GM18868 (cell line): ENCODE measurements around the gene MC2R.
A peak's percentile ranks its signal among the peaks of the same experiment; 100 is the strongest.
"Not testable (repeated sequence)": the region's sequence is repeated elsewhere in the genome, so short reads cannot be mapped to it uniquely, and the experiment has no call there.

Experiments
- ATAC-seq: cut with Tn5 transposase; IDR thresholded peaks from one replicate; pipeline ENCODE4 v1.9.1; 2021; ENCODE audit warnings: mild to moderate bottlenecking, moderate library complexity; ENCODE audit not compliant: unreplicated experiment

MC2R gene

DNA sequence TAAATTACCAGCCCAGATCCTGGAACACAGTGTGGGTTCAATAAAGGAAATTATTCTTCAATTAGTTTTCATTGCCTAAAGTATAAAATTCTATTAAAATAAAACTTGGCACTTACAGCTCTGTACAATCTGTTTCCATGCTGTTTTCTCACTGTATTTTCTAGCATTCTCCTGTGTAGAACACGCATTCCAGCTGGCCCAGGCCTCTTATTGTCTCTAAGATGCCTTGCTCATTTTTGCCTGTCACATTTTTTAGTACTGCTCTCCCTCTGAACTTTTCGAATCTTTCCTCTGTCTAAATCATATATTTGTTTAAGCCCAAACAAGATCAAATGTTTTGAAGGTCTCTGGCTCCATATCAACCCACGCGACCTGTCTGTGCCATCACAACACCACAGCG, 20.8 kb downstream of the MC2R start:
- no peak for ATAC-seq

DNA sequence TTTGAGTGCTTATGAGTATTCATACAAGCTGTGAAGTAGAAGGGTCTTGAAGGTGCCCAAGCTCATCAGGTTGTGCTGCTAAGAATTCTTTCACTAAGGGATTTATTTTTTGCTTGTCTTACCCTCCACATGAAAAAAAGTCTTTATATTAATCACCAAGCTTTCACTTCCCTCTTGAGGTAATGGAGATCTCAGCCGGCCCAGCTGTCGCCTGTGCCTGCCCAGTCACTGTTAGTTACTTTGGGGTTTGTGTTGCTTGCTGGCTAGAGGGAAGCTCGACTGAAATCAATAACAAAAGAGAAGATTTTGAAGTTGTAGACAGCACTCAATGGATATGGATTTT, 21.9 kb downstream of the MC2R start:
- peak; percentile 98 for ATAC-seq

DNA sequence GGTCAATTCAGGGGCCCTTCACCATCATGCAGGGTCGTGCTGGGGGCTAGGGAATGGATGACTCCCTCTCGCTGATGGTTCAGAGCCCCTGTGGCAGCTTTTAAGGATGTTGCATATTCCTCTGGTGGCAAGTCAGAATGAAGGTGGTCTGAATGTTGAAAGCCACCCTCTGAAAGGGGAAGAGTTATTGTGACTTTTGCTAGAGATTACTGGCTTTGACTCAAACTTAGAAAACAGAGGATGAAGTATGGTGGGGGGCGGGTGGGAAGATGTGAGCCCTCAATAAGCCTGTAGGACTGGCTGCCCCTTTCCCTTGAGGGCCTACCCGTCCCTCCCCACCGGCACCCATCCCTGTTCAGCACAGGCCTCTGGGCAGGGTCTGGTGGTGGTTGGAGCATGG, 23.2 kb downstream of the MC2R start:
- ATAC-seq, result no peak

DNA sequence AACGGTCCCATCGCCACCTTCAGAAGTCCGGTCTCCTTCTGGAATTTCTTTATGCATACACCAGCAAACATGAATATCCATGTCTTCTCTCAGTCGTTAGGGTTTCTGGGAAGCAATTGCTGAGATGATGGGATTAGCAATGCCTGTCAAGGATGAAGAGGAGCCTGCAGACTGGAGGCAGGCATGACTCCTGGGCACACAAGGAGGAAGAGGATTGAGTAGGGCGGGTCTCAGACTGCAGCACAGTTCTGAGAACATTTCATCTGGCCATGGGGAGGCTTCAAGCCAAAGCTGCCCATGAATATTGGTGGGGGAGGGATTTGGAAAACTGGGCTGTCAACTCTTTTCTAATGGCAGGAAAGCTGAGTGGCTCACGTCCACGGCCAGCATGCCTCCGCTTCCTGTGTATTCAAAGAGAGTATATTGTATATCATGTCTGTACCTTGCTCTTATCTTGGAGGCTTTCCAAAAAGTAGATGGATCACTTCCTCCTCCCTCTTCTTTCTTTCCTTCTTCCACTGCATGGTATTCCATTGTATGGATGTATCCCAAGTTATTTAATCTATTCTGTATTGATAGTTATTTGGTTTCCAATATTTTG, 24.5 kb downstream of the MC2R start:
- no peak for ATAC-seq

DNA sequence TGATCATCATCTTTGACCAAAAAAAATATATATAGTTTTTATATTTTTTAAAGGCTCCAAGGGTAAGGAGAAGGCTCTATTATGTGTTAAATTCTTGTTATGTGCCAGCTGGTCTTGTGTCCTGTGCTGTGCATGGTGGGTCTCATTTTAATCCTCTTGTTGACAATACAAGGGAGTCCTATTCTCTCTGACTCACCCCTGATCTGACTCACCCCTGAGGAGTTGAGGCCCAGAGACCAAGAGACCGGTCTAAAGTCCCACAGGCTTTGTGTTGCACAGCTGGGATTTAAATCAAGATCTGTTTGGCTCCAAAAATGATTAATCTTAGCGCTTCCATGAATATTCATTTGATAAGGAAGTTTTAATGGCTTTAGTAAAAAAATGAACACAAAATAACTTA, 25.7 kb downstream of the MC2R start:
- no peak for ATAC-seq

DNA sequence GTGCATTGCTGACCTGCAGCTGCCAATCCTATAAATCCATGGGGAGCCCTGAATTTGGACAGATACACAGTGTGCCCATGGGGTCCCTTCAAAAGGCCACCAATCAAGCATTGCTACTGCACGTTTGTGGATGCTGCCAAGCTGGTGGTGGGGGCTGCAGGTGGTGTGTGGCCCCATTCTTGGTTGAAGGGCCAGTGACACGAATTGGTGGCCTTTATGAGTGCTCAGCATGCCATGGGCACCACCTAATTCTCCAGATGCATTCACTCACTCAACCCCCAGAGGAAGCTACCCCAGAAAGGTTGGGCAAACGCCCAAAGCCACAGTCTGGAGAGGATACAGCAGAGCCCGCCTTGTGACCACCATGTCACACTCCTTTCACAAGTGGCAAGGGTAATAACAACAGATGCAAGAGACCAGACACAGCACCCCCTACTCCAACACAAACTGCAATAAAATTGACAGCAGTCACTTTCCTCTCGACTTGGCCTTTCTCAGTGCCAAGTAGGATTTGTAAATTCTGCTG, 27.1 kb downstream of the MC2R start:
- ATAC-seq, result no peak

DNA sequence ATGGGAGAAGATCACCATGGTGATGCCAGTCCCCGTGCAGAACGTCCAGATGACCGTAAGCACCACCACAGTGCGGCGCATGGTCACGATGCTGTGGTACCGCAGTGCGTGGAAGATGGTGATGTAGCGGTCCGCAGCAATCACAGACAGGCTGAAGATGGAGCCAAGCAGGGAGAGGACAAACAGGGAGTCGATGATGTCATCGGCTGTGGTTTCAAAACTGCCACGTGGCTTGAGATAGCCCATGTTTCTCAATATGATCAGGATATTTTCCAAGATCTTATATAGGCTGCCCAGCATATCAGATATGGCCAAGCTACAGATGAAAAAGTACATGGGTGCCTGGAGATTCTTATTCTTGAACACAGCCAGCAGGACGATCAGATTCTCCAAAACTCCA, 30.3 kb downstream of the MC2R start:
- no peak for ATAC-seq

DNA sequence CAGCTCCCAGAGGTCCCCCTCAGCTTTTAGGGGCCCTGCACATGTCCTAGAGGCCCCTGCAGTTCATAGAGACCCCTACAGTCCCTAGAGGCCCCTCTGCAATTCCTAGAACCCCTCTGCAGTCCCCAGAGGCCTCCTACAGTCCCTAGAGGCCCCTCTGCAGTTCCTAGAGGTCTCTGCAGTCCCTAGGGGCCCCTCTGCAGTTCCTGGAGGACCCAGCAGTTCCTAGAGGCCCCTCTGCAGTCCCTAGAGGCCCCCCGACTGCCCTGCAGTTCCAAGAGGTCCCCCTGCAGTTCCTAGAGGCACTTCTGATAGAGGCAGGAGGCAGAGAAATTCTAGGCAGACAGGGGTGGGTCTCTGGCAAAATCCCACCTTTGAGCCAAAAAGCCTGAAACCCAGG, 35.4 kb downstream of the MC2R start:
- no peak for ATAC-seq

DNA sequence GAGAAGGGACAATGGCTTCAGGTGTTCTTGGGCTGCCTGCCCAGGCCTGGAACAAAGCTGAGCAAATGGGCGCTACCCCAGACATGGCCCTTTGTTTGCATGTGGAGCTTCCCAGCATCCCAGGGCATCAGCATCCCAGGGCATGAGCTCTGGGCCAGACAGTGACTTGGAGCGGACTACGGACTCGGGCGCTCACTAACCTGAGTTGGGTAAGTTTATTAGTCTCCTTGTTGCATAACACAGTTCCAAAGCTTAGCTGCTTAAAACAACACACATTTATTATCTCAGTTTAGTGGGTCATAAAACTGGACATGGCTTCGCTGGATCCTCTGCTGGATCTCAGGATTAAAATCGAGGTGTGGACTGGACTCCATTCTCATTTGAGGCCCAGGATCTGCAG, 35.8 kb downstream of the MC2R start:
- ATAC-seq, result no peak

DNA sequence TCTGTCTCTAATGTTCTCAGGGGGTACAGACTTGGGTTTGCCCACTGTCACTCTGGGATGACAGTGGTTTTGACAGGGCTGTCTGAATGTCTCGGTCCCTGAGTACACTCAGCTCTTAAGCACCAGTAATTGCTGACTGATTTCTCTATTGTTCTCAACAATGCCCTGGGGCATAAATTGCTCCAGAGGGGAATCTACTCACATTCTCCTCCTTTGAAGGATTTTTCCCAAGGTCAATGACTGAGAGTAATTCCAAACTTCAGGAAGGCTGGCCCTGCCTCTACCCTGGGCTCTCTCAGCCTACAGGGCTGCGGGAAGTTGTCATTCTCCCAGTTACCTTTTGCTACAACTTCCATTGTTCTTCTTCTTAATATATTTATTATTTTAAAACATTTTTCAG, 36.5 kb downstream of the MC2R start:
- no peak for ATAC-seq

DNA sequence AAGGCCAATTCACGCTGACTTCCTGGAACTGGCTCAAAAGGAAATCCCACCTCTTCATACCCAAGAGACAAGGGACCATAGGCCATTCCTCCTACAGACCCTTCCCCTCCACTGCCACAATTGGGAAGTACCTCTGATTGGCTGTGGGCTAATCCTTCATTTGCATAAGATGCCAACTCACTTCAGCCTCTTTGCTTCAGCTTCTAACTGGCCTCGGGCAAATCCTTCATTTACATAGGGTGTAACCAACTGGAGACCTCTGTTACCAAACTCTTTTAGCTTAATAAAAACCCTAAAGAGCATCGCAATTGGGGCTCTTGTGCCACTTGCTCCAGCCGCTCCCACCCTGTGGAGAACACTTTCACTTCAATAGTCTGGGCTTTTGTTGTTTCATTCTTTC, 38.2 kb downstream of the MC2R start:
- ATAC-seq, result no peak

DNA sequence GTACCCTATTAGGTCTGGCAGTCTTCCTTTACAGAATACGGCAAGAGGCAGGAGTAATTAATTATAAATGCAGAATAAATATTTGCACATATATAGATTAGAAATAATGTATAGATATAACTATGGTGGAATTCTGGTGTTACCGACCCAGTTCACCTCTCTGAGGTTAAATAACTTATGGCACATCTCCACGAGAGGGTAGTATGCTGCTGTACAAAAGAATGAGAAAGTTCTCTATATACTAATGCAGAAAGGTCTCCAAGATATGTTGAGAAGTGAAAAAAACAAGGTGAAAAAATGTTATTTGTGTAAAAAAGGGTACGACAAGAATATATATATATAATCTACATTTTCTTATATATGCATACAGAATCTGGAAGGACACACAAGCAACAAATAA, 40.8 kb downstream of the MC2R start:
- ATAC-seq, result no peak

DNA sequence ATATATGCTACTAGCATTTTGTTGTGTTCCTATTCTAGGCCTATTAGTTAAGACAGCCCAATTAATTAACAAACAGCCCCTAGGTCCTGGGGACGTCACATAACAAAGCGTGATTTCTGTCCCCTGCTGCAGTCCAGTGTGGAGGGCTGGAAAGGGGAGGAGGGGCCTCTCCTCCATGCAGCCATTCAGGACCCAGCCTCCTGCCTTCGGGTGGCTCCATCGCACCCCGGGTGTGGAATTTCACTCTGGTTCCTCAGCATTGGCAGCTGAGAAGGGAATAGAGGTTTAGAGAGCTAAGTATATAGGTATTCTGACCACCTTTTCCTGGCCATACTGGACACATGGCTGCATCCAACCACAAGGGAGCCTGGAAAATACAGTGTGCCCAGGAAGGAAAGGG, 42.4 kb downstream of the MC2R start:
- no peak for ATAC-seq

DNA sequence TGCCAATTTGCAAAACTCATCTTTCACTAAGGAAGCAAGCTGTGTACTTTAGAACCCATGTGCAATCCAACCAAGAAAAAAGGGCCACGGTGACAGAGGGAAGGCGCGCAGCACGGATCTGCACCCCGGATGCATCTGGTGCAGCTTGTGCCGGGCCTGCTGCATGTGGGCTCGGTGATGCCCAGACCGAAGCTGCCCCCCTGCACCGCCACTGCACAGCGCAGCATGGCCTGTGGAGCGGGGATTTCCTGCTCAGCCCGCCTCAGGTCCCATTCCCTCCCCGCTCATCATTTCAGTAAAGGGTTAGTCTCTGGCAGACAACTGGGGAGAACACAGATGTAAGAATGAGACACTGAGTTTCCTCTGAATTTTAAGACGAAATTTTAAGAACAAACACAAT, 43.0 kb downstream of the MC2R start:
- no peak for ATAC-seq

DNA sequence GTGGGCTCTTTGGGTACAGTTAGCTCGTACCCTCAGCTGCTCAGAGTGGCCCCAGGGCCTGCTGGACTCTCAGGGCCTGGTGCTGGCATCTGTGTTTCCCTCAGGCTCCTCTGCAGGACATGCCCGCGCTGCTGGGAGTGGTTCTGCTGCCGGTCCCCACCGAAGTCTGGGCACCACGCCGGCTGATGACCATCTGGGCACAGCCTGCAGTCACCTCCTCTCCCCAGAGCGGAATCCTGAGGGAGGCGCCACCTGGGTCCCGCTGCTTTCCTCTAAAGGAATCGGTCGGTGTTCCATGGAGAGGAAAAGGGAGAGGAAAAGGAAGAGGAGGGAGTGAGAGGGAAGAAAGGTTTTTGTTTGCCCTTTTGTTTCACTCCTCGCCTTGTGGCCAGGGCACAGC, 43.6 kb downstream of the MC2R start:
- ATAC-seq, result no peak

DNA sequence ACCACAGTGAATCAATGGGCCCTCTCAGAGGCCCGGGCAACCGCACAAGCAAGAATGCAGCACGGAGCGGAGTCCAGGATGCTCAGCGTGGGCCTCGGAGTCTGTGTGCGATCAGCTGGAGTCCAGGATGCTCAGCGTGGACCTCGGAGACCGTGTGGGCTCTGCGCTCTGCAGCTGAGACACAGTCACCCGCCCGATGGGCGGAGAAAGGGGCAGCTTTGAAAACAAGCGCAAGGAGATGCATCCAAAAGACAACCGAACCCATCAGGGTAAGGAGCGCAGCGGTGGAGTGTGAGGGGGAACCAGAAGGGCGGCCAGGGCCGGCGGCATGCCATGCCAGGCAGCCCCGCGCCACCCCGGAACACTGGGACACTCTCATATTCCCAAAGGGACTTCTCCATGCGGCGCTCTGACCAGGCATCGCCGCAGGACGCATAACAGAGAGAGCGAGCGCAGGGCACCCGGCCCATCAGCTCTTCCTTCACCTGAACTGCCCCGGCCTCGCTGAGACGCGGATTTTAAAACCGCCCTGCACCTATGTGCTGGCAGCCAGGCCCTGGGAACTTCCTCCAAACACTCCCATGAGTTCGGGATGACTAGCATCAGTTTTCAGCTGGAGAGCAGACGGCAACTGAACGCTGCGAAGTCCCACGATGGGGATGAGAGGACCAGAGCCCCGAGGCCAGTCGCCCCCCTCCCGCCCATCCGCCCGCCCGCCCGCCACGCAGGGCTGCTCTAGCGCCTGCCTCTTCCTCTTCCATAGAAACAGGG, 46.6 kb downstream of the MC2R start:
- ATAC-seq, result no peak

DNA sequence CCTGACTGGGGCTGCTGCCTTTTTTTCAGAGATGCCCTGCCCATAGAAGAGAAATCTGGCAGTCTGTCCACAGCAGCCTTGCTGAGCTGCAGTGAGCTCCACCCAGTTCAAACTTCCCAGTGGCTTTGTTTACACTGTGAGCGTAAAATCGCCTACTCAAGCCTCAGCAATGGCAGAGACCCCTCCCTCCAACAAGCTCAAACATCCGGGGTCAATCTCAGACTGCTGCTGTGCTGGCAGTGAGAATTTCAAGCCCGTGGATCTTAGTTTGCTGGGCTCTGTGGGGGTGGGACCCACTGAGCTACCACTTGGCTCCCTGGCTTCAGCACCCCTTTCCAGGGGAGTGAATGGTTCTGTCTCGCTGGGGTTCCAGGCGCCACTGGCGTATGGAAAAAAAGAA, 52.4 kb downstream of the MC2R start:
- ATAC-seq, result not testable (repeated sequence)

DNA sequence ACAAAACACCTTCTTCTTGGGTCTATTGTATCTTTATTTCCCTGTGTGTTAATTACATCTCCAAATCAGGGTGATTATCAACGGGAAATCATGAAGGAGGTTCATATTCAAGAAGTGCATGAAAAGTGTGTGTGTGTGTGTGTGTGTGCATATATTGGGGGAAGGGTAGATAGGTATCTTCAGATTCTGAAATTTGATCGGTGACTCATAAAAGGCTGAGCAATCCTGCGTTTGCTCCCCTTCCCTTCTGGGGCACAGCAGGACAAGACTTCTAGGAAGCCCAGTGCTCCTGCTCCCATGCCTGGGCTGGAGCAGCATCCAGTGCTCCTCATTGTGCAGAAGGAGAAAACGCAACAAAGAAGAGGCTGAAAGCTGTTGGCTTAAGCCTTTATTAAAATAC, 65.5 kb downstream of the MC2R start:
- ATAC-seq, result no peak

DNA sequence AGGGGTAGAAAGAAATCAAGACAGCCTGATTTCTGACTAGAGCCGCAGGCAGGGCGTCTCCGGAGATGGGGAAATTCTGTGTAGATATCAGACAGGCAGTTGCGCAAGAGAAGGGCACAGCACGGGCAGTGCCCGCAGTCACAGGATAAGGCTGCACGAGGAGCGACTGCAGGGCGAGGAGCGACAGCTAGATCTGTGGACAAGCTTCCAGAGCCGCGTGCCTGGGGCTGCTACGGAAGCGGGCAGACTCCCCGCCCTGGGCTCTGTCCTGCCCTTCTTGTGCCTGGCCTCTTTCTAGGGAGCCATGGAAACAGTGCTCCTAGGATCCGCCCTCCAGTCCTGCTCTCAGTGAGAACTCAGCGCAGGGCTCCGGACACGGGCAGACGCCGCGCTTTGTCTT, 78.8 kb downstream of the MC2R start:
- no peak for ATAC-seq

DNA sequence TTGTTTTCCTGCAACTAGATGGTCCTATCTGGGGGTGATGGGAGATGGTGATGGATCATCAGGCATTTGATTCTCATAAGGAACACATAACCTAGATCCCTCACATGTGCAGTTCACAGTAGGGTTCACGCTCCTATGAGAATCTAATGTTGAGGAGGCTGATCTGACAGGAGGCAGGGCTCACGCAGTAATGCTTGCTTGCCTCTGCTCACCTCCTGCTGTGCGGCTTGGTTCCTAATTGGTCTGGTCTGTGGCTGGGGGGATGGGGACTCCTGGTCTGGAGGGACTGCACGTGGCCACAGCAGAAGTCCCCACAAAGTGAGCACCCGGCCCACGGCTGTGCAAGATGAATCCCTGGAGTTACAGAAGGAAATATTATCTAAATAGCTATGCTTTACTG, 80.1 kb downstream of the MC2R start:
- no peak for ATAC-seq

DNA sequence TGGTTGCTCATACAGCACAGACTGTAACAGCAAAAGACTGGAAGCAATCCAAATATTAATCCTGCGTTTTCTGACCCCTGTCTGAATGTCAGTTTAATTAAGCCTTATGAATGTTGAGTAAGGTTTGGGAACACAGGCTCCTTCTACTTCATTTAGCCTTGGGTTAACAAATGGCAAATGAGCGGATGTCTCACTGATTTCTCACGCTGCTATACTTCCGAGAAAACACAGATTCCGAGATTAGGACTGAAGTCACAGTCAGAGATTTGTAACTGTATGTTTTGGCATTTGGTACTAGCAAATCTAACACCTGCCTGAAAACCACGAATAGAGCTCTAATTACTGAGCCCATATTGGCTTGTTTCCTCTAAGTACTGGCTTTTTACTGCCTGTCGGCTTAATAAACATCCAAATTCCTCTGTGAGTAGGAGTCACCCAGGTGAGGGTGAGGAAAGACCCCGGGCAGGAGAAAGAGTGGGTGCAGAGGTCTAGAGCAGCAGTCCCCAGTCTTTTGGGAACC, 80.8 kb downstream of the MC2R start:
- no peak for ATAC-seq
